ENCODE data around the gene TBC1D2B.
"Not testable (repeated sequence)": the region's sequence is repeated elsewhere in the genome, so short reads cannot be mapped to it uniquely, and the experiment has no call there.

TBC1D2B gene

GRCh38 chr15:78000927-78001249 lies 76.6 kb downstream of the TBC1D2B start:
- no peak for DNase-seq (ENCODE audit: low spot score)

GRCh38 chr15:78000091-78000926 lies 77.2 kb downstream of the TBC1D2B start:
- peak; percentile 78 for DNase-seq (ENCODE audit: low spot score)

- DNase-seq (ENCODE audit: low spot score) = no peak
These were observed 78.0 kb downstream of the TBC1D2B start for GRCh38 chr15:77999486-77999885.

- DNase-seq (ENCODE audit: low spot score) = no peak
These were observed 78.9 kb downstream of the TBC1D2B start for GRCh38 chr15:77998592-77998991.

GRCh38 chr15:77997761-77998554 lies 79.6 kb downstream of the TBC1D2B start:
- not testable (repeated sequence) for DNase-seq (ENCODE audit: low spot score)

GRCh38 chr15:77997221-77997620 lies 80.3 kb downstream of the TBC1D2B start:
- DNase-seq (ENCODE audit: low spot score) = not testable (repeated sequence)

- not testable (repeated sequence) for DNase-seq (ENCODE audit: low spot score)
These were observed 80.8 kb downstream of the TBC1D2B start for GRCh38 chr15:77996713-77997171.

GRCh38 chr15:77996226-77996625 lies 81.3 kb downstream of the TBC1D2B start:
- DNase-seq (ENCODE audit: low spot score) = not testable (repeated sequence)

- DNase-seq (ENCODE audit: low spot score) = not testable (repeated sequence)
These were observed 82.0 kb downstream of the TBC1D2B start for GRCh38 chr15:77995537-77995918.

- not testable (repeated sequence) for DNase-seq (ENCODE audit: low spot score)
These were observed 82.5 kb downstream of the TBC1D2B start for GRCh38 chr15:77994893-77995536.

GRCh38 chr15:77993970-77994693 lies 83.4 kb downstream of the TBC1D2B start:
- peak; percentile 41 for DNase-seq (ENCODE audit: low spot score)

- DNase-seq (ENCODE audit: low spot score) = no peak
These were observed 84.1 kb downstream of the TBC1D2B start for GRCh38 chr15:77993374-77993911.

- DNase-seq (ENCODE audit: low spot score) = no peak
These were observed 84.9 kb downstream of the TBC1D2B start for GRCh38 chr15:77992356-77993222.

- not testable (repeated sequence) for DNase-seq (ENCODE audit: low spot score)
These were observed 85.8 kb downstream of the TBC1D2B start for GRCh38 chr15:77991658-77992201.

- no peak for DNase-seq (ENCODE audit: low spot score)
These were observed 86.5 kb downstream of the TBC1D2B start for GRCh38 chr15:77991029-77991406.

GRCh38 chr15:77989296-77990143 lies 88.0 kb downstream of the TBC1D2B start:
- no peak for DNase-seq (ENCODE audit: low spot score)

- DNase-seq (ENCODE audit: low spot score) = no peak
These were observed 88.9 kb downstream of the TBC1D2B start for GRCh38 chr15:77988347-77989295.

- not testable (repeated sequence) for DNase-seq (ENCODE audit: low spot score)
These were observed 89.8 kb downstream of the TBC1D2B start for GRCh38 chr15:77987765-77988136.

All from CD4-positive, alpha-beta T cell treated with Interleukin-15 for 4 hours (primary cell).